Measurements from ENCODE around the gene NLRC5.
"Not testable (repeated sequence)": the region's sequence is repeated elsewhere in the genome, so short reads cannot be mapped to it uniquely, and the experiment has no call there.

The NLRC5 gene

DNA sequence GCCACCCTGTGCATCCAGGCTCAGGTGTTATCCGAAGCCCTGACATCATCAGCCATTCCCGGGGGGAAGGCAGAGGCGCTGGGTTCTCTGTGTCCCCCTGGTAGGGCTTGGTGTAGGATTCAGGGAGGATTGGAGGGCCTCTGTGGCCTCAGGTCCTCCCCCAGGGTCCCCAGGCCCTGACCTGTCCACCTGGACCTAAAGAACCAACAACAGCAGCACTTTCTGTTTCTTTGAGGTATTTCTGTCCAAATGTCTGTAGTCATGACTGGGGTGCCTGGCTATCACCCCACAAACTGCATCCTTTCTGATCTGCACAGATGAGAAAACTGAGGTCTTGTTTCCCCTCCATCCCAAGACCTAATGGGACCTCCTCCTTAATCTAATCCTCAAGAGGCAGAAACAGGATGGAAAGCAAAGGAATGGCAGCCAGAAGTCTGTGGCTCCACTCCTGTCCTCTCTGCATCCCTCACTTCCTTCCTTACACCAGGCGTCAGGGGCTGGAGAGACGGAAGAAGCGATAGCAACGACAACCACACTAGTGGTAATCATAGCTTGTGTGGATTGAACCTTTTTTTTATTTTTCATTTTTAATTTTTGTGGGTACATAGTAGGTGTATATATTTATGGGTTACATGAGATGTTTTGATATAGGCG, 11.8 kb downstream of the NLRC5 start:
- DNase-seq = no peak

DNA sequence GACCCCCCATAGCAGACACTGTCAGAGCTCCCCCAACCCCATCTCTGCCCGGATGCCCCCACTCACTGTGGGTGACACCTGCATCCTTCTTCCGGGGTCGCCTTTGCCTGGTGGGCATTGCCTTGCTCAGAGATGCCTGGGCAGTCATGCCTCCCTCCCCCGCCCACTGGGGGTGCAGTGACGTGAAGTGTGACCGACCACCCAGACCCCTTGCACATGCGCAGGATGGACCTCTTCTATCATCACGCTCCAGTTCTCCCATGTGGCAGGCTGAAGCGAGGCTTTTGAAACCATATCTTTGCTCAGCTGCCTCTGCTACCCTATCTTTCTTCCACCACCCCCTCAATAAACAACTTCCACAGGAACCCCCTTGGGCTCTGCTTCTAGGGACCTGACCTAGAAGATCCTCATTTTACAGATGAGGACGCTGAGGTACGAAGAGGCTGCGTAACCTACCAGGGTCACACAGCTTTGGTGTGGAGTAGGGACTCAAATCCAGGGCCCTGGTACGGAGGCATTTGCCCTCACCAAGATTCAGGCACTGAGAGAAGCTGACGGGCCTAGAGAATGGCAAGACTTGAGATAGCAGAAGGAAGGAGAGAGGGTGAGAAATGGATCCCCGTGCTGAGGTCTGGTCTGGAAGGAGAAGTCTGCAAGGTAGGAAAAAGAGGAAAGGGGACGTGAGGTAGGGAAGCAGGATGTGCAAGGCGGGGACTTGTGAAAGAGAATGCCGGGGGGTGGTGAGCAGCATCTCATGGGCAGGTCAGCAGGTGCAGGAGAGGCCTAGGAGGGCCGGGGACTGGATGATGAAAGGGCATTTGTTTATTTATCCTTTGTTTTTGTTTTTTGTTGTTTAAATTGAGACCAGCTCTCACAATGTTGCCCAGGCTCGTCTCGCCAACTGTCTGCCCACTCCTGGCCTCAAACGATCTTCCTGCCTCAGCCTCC, 14.4 kb downstream of the NLRC5 start:
- no peak for DNase-seq

DNA sequence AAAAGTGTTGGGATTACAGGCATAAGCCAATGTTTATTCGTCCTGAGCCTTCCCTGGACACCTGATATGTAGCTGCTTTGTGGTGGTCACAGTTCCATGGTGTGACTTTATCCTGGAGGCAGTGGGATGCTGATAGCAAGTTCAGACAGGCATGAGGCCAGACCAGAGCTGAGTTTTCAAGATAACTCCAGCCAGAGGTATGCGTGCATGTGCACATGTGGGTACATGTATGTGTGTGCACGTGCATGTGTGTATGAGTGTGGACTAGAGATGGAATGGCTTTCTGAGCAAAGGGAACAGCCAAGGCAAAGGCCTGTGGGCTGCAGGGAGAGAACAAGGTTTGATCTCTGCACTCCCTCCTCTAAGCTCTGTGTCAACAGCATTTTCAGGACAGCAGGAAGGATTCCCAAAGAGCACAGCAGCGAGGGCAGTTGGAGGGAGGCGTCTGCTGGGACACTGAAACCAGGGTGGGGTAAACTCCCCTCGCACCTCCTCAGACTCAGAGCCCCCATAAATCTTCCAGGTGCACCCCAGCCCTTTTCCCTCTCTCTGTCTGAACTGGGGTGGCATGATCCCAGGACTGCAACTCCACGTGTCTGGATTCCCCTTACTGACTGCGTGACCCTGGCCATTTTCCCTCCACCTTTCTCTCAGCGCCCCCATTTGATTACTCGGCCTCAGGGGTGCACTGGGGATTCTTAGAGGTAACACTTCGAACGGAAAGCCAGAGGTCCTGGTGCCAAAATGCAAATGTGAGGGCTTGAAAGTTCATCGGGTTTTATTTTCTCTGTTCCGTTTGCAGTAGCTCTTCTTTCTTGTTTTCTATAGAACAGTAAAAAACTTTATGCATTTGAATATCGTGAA, 15.3 kb downstream of the NLRC5 start:
- DNase-seq = no peak

DNA sequence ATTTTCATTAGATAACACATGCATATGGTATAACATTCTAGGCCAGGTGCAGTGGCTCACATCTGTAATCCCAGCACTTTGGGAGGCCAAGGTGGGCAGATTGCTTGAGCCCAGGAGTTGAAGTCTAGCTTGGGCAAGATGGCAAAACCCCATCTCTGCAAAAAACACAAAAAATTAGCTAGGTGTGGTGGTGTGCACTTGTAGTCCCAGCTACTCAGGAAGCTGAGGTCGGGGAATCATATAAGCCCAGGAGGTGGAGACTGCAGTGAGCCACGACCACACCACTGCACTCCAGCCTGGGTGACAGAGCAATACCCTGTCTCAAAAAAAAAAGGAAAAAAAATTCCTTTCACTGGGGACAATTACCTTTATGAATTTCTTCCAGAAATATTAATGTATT, 16.2 kb downstream of the NLRC5 start:
- not testable (repeated sequence) for DNase-seq

DNA sequence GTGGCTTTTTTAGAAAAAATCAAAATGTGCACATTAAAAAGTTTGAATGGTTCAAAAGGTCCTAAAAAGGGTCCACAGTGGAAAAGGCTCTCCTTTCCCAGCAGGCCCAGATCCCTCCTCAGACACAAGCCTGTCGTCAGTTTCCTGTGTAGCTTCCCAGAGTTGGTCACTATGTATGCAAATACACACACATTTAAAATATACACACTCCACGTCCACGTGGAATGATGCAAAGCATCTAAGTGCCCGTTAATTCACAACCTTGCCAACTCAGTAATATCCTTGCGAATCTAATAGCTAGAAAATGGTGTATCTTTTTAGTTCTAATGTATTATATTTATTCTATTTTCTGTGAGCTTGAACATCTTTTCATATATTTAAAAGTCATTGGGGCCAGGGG, 17.7 kb downstream of the NLRC5 start:
- DNase-seq = no peak

- no peak for DNase-seq
Observed at GRCh38 chr16:57007530-57007929, 18.2 kb downstream of the NLRC5 start.

- DNase-seq = no peak
Observed at GRCh38 chr16:57008440-57008839, 19.1 kb downstream of the NLRC5 start.

DNA sequence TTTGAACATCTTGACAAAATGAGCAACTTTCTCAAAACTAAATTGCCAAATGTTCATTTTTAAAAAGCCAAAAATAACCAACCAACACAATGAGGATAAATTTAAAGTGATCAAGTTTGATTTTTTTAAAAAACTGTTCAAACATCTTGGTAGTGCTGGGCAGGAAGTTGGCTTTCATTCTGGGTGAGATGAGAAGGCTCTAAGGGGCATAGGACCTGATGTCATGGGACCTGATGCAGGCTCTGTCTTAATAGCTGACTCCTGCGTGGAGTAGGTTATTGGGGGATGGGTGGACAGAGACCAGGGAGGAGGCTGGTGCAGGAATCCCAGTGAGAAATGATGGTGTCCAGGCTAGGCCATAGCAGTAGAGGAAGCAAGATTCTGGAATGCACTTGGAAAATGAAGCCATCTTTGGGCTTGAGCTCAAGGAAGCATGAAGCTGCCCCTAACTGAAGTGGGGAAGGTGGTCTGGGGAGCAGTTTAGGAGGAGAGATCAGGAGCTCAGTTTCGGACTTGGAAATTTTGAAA, 20.4 kb downstream of the NLRC5 start:
- no peak for DNase-seq

- no peak for DNase-seq
Observed at GRCh38 chr16:57012353-57012752, 23.0 kb downstream of the NLRC5 start.

DNA sequence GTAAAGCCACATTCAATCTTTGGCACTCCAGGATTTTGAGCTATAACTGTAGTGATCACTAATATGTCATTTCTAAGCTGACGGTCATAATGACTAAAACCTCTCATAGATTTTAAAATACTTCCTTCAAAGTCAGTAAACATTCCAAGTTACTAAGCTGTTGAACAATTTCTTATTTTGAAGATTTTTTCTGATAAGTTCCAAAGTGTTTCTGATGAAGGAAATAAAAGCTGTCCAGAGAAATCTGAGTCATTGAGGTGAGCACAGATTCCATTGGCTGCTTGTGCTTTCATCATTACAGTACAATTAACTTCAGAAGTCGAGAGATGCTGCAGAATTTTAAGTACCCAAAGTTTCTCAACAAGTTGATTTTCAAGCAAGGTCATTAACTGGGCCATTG, 23.9 kb downstream of the NLRC5 start:
- DNase-seq = no peak

GRCh38 chr16:57013902-57014301, 24.5 kb downstream of the NLRC5 start:
- DNase-seq = no peak

- no peak for DNase-seq
Observed at GRCh38 chr16:57016301-57016700, 26.9 kb downstream of the NLRC5 start.

GRCh38 chr16:57016831-57017230, 27.5 kb downstream of the NLRC5 start:
- DNase-seq = no peak

DNA sequence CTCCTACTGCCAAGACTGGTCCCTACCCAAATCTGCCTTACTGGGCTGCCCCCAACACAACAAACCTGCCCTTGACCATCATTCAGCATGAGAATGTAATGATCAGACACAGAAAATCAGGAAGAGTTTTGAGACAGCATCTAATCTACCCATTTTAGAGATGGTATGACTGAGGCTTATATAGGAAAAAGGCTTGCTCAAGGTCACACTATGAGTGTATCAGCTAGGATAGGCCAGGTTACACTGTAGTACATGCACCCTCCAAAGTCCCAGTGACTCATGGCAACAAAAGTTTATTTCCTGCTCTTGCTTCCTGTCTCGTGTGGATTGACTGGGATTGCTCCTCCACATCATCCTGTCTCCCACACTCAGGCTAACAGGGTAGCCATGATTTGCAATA, 27.9 kb downstream of the NLRC5 start:
- no peak for DNase-seq

- DNase-seq = no peak
Observed at GRCh38 chr16:57019746-57020145, 30.4 kb downstream of the NLRC5 start.

DNA sequence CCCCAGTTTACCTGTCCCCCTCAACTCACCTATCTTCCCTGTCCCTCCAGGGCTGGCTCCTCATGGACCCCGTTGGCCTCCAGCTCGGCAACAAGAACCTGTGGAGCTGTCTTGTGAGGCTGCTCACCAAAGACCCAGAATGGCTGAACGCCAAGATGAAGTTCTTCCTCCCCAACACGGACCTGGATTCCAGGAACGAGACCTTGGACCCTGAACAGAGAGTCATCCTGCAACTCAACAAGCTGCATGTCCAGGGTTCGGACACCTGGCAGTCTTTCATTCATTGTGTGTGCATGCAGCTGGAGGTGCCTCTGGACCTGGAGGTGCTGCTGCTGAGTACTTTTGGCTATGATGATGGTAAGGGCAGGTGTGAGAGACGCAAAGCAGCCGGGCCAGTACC, 31.3 kb downstream of the NLRC5 start:
- no peak for DNase-seq

- DNase-seq = no peak
Observed at GRCh38 chr16:57021757-57022156, 32.4 kb downstream of the NLRC5 start.

GRCh38 chr16:57022445-57022844, 33.1 kb downstream of the NLRC5 start:
- no peak for DNase-seq

DNA sequence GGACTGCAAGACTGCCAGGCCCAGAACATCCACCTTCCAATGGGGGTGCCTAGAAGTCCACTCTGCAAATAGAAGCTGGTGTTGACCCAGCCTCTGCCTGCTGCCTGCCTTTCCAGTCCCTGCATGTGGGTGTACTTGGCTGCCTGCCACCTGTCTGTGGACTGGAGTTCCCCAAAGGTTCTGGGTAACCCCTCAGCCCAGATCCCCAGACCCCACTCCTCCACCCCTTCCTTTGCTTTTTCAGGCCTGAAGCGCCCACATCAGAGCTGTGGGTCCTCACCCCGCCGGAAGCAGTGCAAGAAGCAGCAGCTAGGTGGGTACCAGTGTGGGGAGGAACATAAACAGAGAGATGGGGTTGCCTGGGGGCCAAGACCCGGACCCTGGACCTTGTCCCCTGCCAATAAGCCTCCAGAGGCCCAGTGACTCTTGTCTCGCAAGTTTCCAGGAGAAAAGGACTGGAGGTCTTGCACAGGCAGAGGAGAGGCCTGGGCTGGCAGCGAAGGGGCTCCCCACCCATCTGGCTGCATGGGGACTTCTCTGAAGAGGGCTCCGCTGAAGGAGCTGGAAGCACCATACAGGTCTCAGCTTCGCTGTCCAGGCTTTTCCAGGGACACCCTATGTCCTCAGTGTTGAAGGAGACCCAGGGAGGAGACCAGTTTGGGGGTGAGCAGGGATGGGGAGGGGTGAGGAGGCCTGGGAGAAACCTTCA, 34.3 kb downstream of the NLRC5 start:
- DNase-seq = no peak

DNA sequence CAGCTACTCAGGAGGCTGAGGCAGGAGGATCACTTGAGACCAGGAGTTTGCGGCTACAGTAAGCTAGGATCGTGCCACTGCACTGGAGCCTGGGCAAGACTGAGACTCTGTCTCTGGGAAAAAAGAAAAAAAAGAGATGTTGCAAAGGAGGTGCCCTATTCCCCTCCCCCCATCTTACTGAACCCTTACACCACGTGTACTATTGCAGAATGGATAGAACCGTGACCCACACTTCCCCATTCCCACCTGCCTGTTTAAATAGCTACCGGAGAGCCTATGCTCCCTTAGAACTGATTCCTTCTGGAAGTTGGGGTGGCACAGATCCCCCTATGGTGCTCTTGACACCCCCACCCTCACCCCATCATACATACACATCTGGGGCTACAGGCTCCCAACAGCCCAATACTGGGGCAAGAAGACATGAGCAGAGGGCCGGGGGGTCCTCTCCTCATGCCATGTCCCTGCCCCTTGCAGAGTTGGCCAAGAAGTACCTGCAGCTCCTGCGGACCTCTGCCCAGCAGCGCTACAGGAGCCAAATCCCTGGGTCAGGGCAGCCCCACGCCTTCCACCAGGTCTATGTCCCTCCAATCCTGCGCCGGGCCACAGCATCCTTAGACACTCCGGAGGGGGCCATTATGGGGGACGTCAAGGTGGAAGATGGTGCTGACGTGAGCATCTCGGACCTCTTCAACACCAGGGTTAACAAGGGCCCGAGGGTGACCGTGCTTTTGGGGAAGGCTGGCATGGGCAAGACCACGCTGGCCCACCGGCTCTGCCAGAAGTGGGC, 35.7 kb downstream of the NLRC5 start:
- no peak for DNase-seq

GRCh38 chr16:57025941-57026777, 36.8 kb downstream of the NLRC5 start:
- no peak for DNase-seq

Data from NCI-H774 (cell line).